ENCODE results near the gene RPL13A. TPM values are rescaled to one million over a fixed set of nuclear protein-coding genes. Genes with fewer than 3 reads are reported as not detected.
"Not testable (repeated sequence)": the region's sequence is repeated elsewhere in the genome, so short reads cannot be mapped to it uniquely, and the experiment has no call there.

The RPL13A gene
- 2,400 TPM for total RNA-seq

- DNase-seq (ENCODE audit: low spot score), result peak; percentile 100
These were observed at the start of gene RPL13A for GRCh38 chr19:49487277-49488045. Gene RPL13A, plus strand, starts transcription at chr19:49487608. Its CDS starts 22 bp downstream, at chr19:49487630.

DNA sequence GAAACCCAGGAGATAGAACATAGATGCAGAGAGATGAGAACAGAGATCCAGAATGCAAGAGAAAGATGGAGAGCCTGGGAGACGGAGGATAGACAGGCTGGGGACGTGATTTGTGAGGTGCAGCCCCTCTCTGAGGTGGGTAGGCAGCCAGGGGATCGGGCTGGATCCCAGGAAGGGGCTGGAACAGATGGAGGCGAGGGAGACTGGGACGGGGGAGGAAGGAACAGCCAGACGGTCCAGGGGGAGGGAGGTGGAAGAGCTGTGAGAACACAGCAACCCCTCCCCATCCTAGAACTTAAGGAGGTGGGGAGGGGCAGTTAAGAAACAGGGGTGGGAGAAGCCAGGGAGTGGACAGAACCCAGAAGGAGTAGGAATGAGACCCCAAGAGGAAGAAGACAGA is 49.1 kb upstream of the RPL13A start:
- DNase-seq (ENCODE audit: low spot score), result no peak

DNA sequence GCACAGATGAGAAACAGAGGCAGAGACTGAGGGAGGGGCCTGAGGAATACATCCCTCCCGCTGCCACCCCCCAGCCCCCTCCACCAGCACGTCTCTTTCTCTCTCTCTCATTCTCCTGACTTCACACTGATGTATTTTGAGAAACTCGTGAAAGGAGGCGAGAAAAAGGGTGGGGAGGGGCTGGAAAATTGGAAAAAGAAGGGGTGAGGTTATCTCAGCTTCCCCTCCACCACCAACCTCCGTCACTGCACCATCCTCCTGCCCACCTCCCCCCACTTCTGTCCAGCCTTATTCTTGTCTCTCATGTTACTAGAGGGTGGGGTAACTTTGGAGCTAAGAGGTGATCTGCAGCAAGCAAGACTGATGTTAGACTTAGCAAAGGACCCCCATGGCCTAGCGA is 47.6 kb upstream of the RPL13A start:
- DNase-seq (ENCODE audit: low spot score), result no peak

GRCh38 chr19:49440439-49441209 is 46.8 kb upstream of the RPL13A start:
- DNase-seq (ENCODE audit: low spot score), result no peak

- no peak for DNase-seq (ENCODE audit: low spot score)
These were observed 46.0 kb upstream of the RPL13A start, which contains the start of gene SLC17A7 for GRCh38 chr19:49441210-49441959. Gene SLC17A7, minus strand, starts transcription at chr19:49441527. Its CDS starts 148 bp downstream, at chr19:49441379.

- no peak for DNase-seq (ENCODE audit: low spot score)
These were observed 45.5 kb upstream of the RPL13A start for GRCh38 chr19:49441960-49442350.

- no peak for DNase-seq (ENCODE audit: low spot score)
These were observed 45.1 kb upstream of the RPL13A start for GRCh38 chr19:49442354-49442753.

GRCh38 chr19:49442771-49443365 is 44.5 kb upstream of the RPL13A start:
- peak; percentile 85 for DNase-seq (ENCODE audit: low spot score)

DNA sequence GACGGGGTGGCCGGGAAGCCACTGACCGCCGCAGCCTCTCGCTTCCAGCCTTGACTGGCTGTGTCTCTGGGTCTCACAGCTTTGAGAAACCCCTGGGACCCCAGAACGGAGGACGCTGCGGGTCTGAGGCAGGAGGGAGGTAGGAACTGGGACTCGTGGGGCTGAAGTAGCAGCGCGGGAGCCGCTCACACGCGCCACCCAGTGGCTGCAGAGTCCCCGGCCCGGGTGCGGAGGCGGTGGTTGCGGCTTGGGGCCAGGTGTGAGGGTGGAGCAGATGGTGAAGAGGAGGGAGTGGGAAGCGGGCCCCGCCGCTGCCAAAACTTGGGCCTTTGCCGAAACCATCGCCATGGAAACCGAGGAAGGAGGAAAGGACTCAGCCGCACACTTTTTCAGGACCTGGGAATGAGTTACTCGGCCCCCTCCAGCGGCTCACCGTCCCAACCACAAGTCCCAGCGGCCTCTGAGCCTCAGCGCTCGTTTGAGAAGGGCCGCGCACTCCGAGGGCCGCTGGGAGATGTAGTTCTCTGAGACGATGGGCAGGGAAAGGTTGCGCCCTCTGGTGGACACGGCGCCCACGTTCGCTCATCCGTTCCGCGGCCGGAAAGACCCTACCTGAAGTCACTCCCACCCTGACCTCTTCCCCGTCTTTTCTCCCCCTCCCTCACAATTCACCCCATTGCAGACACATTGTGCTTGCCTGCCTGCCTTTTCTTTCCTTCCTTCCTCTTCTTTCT is 43.9 kb upstream of the RPL13A start:
- peak; percentile 95 for DNase-seq (ENCODE audit: low spot score)

- not testable (repeated sequence) for DNase-seq (ENCODE audit: low spot score)
These were observed 43.2 kb upstream of the RPL13A start for GRCh38 chr19:49444100-49444700.

GRCh38 chr19:49445997-49446396 is 41.4 kb upstream of the RPL13A start:
- no peak for DNase-seq (ENCODE audit: low spot score)

DNA sequence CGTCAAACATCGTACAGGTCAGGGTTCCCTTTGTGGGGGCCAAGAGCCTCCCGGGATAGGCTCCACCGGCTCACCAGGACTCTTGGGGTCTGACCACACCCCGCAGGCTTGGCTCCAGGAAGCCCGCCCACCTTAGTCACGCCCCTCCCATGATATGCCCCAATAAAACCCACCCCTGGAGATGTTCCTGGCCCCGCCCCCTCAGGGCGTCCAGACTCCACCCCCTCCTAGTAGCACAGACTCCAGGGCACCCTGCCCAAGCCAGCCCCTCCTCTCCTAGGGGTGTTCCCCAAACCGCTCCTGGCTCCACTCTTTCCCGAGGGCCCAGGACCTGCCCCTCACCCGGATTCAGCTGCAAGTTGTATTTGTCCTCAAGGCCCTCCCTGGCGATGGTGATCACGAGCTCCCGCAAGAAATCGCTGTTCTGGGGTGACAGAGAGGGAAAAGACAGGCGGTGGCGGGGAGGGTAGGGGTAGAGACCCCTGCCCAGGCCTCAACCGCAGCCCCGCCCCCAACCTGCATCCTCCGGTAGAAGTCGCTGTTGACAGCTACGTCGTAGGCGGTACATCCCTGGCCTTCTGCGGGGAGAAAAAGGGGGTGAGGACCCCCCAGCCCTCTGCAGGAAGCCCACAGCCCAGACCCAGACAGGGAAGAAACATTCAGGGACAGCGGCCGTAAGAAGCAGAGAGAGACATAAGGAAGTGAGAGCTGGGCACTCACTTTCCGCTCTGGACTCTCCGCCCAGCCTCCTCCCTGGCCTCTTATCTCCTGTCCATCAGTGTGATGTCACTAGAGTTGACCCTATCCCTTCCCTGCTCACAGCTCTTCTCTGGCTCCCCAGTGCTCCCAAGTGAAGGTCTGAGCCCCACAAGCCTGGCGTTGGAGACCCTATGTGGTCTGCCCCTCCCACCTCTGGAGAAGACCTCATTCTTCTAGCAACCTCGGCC is 39.6 kb upstream of the RPL13A start:
- DNase-seq (ENCODE audit: low spot score), result no peak

DNA sequence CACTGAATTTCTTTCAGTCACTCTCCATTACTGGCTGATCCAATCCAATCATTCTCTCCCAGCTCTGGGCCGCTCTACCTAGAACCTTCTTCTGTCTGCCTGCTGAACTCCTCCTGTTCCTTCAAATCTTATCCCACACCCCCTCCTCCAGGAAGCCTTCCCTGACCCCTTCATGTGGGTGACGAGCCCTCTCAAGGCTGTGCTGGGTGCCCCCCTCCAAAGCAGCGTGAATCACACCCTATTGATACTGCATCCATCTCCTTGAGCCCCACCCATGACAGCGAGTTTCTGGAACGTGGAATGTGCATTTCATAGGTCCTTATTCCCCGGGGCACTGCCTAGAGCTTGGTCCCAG is 39.0 kb upstream of the RPL13A start:
- DNase-seq (ENCODE audit: low spot score), result no peak

DNA sequence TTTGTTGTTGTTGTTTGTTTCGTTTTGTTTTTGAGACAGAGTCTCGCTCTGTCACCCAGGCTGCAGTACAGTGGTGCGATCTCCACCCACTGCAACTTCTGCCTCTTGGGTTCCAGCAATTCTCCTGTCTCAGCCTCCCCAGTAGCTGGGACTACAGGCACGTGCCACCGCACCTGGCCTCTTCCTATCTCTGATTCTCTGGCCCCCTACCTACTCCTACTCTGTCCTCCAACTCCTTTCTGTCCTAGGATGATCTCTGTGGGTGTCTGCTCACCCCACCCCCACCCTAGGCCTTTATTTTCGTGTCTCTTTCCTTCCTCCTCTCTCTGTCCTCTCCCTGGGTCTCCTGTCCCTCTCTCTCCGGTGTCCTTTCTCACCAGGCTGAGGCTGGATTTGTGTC is 37.0 kb upstream of the RPL13A start:
- no peak for DNase-seq (ENCODE audit: low spot score)

GRCh38 chr19:49451430-49452181 is 35.8 kb upstream of the RPL13A start, which contains the start of gene PIH1D1:
Gene PIH1D1, minus strand, starts transcription at chr19:49451814. Its CDS starts 240 bp downstream, at chr19:49451574.
- peak; percentile 99 for DNase-seq (ENCODE audit: low spot score)

DNA sequence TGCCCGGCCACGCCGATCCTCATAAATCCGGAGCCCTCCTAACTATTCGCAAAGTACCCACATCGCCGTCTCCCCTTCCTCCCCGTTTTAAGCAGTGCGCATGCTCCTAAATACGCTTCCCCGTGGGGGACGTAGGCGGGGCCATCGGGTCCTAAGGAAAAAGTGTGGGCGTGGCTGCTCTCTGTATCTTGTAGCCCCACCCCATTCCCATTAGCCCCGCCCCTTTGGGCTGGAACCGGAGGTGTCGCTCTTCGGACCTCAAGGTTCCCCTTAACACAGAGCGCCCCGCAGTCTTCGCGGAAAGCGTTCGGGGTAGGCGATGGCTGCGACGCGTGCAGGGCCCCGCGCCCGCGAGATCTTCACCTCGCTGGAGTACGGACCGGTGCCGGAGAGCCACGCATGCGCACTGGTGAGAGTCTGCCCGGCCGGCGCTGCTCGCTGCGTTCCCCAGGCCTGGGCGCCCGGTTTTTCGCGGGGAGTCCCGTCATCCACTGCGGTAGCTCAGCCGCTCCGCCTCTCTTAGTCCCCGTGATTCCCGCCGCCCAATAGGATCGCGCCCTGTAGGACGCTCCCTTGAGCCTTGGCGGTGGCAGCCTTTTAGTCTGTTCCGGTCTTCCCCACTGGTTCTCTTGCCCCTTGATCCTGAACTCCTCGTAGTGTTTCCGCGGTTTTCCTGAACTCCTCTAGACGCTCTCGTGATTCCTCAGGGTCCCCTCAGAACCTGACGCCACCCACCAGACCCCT is 34.2 kb upstream of the RPL13A start, which contains the start of gene ALDH16A1:
Gene ALDH16A1 (plus strand): TSS at position 213 of the 744 bp plus-strand sequence. CDS start 107 bp downstream, at position 320.
- DNase-seq (ENCODE audit: low spot score), result peak; percentile 98

- DNase-seq (ENCODE audit: low spot score), result no peak
These were observed 33.6 kb upstream of the RPL13A start for GRCh38 chr19:49453757-49454240.

DNA sequence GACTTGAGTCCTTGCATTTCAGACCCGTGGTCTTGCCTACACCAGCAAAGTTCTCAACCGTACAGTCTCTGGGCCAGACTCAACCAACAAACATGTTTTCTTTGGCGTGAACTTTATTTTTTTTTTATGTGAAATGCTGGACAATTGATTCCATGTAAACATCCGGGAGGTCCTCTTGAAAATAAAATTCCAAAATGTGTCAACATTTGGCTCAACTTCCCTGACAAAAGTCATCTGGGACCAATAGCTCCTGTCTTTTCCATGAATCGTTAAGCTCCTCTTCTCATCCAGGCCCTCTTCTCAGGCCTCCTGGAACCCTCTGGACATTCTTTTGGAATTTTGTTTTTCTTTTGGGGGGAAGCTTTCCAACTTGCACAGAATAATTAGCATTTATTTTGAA is 31.6 kb upstream of the RPL13A start:
- no peak for DNase-seq (ENCODE audit: low spot score)

Data from mucosa of gallbladder (tissue), 1 donor.